HG02678 (cell line): ENCODE data around the gene KLF1.

Experiments
- ATAC-seq: cut with Tn5 transposase; IDR thresholded peaks from one replicate; pipeline ENCODE4 v1.9.1; 2021; ENCODE audit warnings: mild to moderate bottlenecking, moderate library complexity; ENCODE audit not compliant: unreplicated experiment

The KLF1 gene

GRCh38 chr19:12838886-12839756, 47.9 kb downstream of the KLF1 start:
- no peak for ATAC-seq

- no peak for ATAC-seq
Measured at GRCh38 chr19:12838182-12838885, 48.7 kb downstream of the KLF1 start, which contains the start of gene MAST1. TSS of gene MAST1 (plus strand) at chr19:12838515. CDS start at chr19:12838573, 58 bp downstream.

DNA sequence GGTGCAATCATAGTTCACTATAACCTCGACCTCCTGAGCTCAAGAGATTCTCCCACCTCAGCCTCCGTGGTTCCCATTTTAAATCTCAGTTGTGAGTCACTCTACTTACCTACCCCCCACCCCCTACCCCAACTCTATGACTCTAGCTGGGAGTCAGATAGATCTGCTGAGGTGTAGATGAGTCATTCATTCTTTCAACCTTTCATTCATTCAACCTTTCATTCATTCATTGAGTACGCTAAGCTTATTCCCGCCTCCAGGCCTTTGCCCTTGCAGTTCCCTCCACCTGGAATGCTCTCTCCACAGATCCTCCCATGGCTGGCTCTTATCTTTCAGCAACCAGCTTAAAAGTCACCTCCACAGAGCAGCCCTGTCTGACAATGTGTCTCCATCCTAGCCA, 49.8 kb downstream of the KLF1 start:
- no peak for ATAC-seq

- ATAC-seq = no peak
Measured at GRCh38 chr19:12836529-12836863, 50.5 kb downstream of the KLF1 start.

DNA sequence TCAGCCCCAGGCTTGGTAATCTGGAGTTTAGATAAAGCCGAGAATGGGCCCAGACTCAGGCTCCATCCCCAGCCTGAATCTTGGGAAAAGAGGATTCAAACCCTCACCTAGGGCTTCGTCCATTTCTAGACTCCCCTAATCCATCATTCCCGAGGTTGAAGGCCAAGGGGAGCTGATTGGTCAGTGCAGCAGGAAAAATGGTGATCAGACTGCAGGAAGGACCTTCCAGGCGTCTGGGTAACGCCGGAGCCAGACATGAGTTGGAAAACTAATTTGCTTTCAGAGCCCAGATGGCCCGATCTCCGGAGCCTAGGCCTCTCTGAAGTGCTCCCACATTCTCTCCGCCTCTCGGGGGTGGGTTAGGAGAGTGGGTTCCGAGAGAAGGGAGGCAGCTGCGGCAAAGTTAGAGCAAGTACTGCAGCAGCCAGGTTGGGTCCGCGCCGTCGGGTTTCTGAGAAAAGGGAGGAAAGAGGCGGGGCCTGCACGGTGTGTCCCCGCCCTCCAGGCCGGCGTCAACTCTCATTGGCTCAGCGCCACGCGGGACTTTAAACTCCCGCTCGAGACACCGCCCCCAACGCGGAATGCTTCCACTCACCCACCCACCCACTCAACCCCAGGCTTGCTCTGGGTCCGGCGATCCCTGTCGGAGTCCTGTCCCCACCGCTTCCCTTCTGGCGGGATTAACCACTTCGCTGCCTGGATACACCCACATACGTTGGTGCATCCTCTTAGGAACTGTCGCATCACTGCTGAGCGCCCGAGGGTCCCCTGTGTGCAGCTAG, 51.8 kb downstream of the KLF1 start:
- ATAC-seq = no peak

GRCh38 chr19:12834566-12834943, 52.4 kb downstream of the KLF1 start, which contains the start of gene RTBDN:
TSS of gene RTBDN (minus strand) at chr19:12834579. CDS start at chr19:12829979, 4,600 bp downstream.
- ATAC-seq = no peak
